BJ (cell line): ENCODE results near the gene YBX1. TPM values are rescaled to one million over a fixed set of nuclear protein-coding genes. Genes with fewer than 3 reads are reported as not detected.

Experiments
- CTCF ChIA-PET: fragments of 350-600 bp; formaldehyde crosslinking; extraction: SDS; loops from one replicate; lab custom pipeline; 2021; ENCODE audit warnings: antibody characterized with exemption, inconsistent platforms; lab: Yijun Ruan, JAX
- POLR2A ChIA-PET: fragments of 300-600 bp; sonication (Branson Sonifier 250); formaldehyde crosslinking; extraction: SDS; loops from one replicate; lab custom pipeline; 2021; ENCODE audit warnings: antibody characterized with exemption; lab: Charles Lee
- DNase-seq: peaks from one replicate; pipeline ENCODE4 v3.0.0-alpha.2; 2011; ENCODE audit warnings: low read depth
- H3K27me3 ChIP-seq: 2 replicates; pipeline ENCODE4 v1.6.0; 2011; ENCODE audit warnings: low read length; ENCODE audit not compliant: control insufficient read depth, insufficient read depth
- H3K36me3 ChIP-seq: 2 replicates; pipeline ENCODE4 v1.5.1; 2011; ENCODE audit warnings: low read length; ENCODE audit not compliant: control insufficient read depth, insufficient read depth
- H3K4me3 ChIP-seq: 2 replicates; pipeline ENCODE4 v1.5.1; 2011; ENCODE audit warnings: low read depth, mild to moderate bottlenecking, control low read depth, low read length
- polyA minus RNA-seq: library from RNA; depleted of rRNA, polyadenylated mRNA; stranded (reverse); fragments of >200 nt; gene quantifications from 2 replicates; pipeline ENCODE4 v1.2.3, GENCODE V29; 2011; rRNA and poly(A)+ RNA removed
- polyA plus RNA-seq: library from polyadenylated mRNA; depleted of rRNA; stranded (reverse); fragments of >200 nt; gene quantifications from 2 replicates; pipeline ENCODE4 v1.2.3, GENCODE V29; 2011; rRNA removed
- TF ChIP-seq, protein P1 (sequence below): IDR thresholded peaks from 2 replicates; pipeline ENCODE4 v1.5.1; 2011; ENCODE audit warnings: low read depth, mild to moderate bottlenecking, control low read depth, inconsistent platforms, low read length, moderate library complexity; ENCODE audit not compliant: insufficient read depth

The YBX1 gene
- 387 and 486 TPM in 2 replicates for polyA plus RNA-seq
- polyA minus RNA-seq: 121 and 144 TPM in 2 replicates

DNA sequence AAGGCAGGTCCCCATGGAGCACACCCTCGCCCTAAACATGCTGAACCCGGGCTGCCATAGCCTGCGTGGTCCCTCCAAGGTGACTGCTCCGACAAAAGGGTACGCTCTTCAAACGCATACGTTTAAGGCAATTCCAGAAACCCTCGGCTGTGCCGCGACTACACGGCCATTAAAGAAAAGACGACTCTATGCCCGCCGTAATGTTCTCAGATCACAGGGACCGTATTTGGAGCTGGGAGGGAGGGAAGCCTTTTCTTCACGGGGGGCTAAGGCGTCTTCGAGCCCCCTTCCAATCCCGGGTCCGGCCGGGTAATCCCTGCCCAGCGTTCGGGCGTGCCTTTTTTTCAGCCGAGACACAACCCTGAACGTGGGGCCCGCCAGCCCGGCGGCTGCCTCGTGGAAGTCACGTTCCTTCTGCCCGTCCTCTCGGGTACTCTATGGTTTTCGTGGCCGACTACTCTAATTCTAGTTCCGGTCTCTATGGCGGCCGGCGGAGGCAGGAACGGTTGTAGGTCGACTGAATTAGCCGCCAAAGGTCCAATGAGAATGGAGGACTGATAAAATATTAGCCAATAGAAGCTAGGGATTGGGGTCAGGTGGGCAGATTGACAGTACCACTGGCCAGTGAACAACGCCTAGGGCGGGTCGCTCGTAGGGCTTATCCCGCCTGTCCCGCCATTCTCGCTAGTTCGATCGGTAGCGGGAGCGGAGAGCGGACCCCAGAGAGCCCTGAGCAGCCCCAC, at the start of gene YBX1:
Gene YBX1, plus strand, starts transcription at position 678 of the 743 bp plus-strand sequence. CDS start 148 bp downstream, outside the sequence.
- ChIA-PET POLR2A (interaction anchor here (0.5 to 0.7 kb wide), 2 partner anchors 45 to 614 kb away, joined by 4 to 6 read pairs; no protein-coding TSS in a partner anchor), CTCF (interaction anchor here (0.6 to 2.0 kb wide), 6 partner anchors 9 to 241 kb away, joined by 3 to 6 read pairs (median 4); no protein-coding TSS in a partner anchor)
- no peaks in the 10 kb centered on the region for H3K27me3 ChIP-seq
- peak; percentile 96 for DNase-seq
- peak within 1 kb of the TSS; percentile 65 for H3K4me3 ChIP-seq
- peaks cover 1% of the 10 kb centered on the region; the same call in 1 of the 2 replicates for H3K36me3 ChIP-seq
- TF ChIP-seq, protein P1, sequence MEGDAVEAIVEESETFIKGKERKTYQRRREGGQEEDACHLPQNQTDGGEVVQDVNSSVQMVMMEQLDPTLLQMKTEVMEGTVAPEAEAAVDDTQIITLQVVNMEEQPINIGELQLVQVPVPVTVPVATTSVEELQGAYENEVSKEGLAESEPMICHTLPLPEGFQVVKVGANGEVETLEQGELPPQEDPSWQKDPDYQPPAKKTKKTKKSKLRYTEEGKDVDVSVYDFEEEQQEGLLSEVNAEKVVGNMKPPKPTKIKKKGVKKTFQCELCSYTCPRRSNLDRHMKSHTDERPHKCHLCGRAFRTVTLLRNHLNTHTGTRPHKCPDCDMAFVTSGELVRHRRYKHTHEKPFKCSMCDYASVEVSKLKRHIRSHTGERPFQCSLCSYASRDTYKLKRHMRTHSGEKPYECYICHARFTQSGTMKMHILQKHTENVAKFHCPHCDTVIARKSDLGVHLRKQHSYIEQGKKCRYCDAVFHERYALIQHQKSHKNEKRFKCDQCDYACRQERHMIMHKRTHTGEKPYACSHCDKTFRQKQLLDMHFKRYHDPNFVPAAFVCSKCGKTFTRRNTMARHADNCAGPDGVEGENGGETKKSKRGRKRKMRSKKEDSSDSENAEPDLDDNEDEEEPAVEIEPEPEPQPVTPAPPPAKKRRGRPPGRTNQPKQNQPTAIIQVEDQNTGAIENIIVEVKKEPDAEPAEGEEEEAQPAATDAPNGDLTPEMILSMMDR: no peak

DNA sequence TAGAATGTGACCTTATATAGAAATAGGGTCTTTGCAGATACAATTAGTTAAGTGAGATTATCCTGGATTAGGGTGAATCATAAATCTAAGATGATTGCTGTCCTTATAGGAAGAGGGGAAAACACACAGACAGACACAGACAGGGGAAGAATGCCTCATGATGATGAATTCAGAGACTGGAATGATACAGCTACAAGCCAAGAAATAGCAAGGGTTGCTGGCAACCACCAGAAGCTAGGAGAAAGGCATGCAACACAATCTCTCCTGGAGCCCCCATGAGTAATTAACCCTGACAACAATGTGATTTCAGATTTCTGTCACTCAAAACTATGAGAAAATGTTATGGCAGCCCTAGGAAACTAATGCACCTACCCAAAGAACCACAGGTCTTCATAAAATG, 43.1 kb upstream of the YBX1 start:
- CTCF ChIA-PET: no interaction called here
- POLR2A ChIA-PET: no interaction called here
- no peak overlapping the region for H3K4me3 ChIP-seq
- H3K36me3 ChIP-seq: no peaks in the 10 kb centered on the region
- no peaks in the 10 kb centered on the region for H3K27me3 ChIP-seq
- no peak for DNase-seq
- TF ChIP-seq, protein P1: no peak

DNA sequence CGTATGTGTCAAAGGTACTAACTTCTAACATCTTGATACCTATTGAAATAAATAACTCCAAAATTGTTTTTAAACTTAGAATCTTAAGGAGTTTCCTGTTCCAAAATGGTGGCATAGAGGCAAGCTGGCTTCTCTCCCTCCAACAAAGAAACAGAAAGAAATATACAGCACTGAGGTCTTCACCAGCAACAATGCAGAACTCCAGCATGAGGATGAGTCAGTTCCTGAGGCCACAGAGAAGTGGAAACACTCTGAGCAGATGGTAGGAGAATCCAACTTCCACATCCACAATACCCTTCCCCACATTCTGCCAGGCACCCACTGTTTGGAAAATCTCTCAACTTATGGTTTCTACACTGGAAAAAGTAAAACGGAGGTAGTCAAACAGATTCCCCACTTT, 36.2 kb upstream of the YBX1 start:
- Histone ChIP-seq H3K36me3 (no peaks in the 10 kb centered on the region), H3K4me3 (no peak overlapping the region), H3K27me3 (no peaks in the 10 kb centered on the region; the same call in 1 of the 2 replicates)
- POLR2A ChIA-PET: no interaction called here
- DNase-seq: no peak
- TF ChIP-seq, protein P1: no peak
- CTCF ChIA-PET: no interaction called here

DNA sequence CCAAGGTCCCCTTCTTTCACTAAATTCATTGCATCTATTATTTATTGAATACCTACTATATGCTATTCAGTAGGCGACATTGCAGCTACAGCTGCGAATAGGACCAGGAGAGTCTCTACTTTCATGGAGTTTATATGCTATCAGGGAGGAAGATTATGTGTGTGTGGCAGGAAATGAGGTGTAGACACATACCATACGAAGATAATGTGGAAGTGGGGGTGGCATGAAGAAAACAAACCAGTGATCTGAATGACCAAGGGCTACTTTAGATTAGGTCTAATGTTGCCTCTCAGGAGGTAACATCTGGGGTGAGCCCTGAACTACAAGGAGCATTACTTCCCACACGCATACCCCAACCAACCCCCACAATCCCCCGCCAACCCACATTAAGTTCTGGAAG, 25.0 kb upstream of the YBX1 start:
- H3K36me3 ChIP-seq: no peaks in the 10 kb centered on the region
- ChIA-PET CTCF (interaction anchor here (1.0 to 2.0 kb wide), 3 partner anchors 15 to 510 kb away, joined by 4 to 5 read pairs (median 5); no protein-coding TSS in a partner anchor), POLR2A (no interaction called here)
- TF ChIP-seq, protein P1: no peak
- no peak overlapping the region for H3K4me3 ChIP-seq
- no peaks in the 10 kb centered on the region for H3K27me3 ChIP-seq
- no peak for DNase-seq

DNA sequence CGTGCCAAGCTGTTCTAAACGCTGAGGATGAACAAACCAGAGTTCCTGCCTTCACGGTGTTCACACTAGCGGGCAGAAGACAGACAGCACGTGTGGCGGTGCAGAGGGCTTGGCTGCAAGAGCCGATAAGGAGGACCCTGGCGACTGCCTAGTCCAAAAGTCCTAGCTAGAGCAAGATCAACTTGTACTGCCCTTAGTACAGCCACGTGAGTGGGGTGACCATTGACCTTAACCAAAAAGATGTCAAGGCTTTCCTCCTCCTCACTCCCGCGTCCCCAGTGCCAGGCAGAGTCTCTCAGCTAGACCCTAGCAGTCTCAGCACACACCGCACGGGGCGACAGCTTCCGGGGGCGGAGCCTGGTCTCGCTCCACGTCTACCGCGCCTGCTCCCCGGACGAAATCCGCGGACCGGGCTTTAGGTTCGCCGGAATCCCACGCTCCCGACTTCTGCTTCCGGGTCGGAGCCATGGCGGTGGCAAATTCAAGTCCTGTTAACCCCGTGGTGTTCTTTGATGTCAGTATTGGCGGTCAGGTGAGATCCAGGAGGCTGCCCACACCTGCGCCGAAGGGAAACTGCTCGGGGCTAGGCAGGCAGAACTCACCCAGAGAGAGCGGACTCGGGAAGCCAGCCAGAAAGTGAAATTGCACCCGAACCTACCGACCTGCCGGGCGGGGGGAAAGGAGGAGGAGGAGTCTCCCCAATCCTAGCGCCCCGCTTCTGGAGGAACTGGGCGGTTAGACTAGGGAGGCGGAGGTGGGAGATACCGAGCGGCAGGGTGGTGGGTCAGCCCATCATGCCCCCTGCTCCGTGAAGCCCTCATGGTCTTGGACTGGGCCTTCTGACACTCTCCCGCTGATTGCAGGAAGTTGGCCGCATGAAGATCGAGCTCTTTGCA, 24.0 kb upstream of the YBX1 start, which contains the start of gene PPIH:
Gene PPIH, plus strand, starts transcription at position 443 of the 896 bp plus-strand sequence. Its CDS starts 24 bp downstream, at position 467.
- peak; percentile 49 for DNase-seq
- ChIA-PET POLR2A (no interaction called here), CTCF (interaction anchor here (0.7 to 2.0 kb wide), 5 partner anchors 14 to 511 kb away, joined by 3 to 5 read pairs (median 4); no protein-coding TSS in a partner anchor)
- Histone ChIP-seq H3K27me3 (no peaks in the 10 kb centered on the region), H3K4me3 (peak within 1 kb of the TSS; percentile 67), H3K36me3 (no peaks in the 10 kb centered on the region)
- TF ChIP-seq, protein P1: peak; percentile 40
